Measurements from ENCODE around the gene SLC27A5.

SLC27A5 gene

GRCh38 chr19:58511353-58512208, at the start of gene SLC27A5:
Gene SLC27A5, minus strand, starts transcription at chr19:58511992. Its CDS starts 37 bp downstream, at chr19:58511955.
- DNase-seq: no peak

GRCh38 chr19:58560921-58561320, 49.1 kb upstream of the SLC27A5 start:
- no peak for DNase-seq

GRCh38 chr19:58560007-58560887, 48.5 kb upstream of the SLC27A5 start:
- DNase-seq: no peak

GRCh38 chr19:58559275-58560006, 47.6 kb upstream of the SLC27A5 start:
- DNase-seq: no peak

GRCh38 chr19:58558623-58559274, 47.0 kb upstream of the SLC27A5 start:
- DNase-seq: no peak

- no peak for DNase-seq
Measured at GRCh38 chr19:58558066-58558622, 46.4 kb upstream of the SLC27A5 start, which contains the start of gene UBE2M. Gene UBE2M, minus strand, starts transcription at chr19:58558611. Its CDS starts 230 bp downstream, at chr19:58558381.

GRCh38 chr19:58557221-58558065, 45.7 kb upstream of the SLC27A5 start:
- DNase-seq: no peak

- no peak for DNase-seq
Measured at GRCh38 chr19:58556622-58557220, 44.9 kb upstream of the SLC27A5 start.

GRCh38 chr19:58555920-58556621, 44.3 kb upstream of the SLC27A5 start:
- no peak for DNase-seq

- DNase-seq: no peak
Measured at GRCh38 chr19:58555369-58555885, 43.6 kb upstream of the SLC27A5 start.

GRCh38 chr19:58554494-58555368, 42.9 kb upstream of the SLC27A5 start, which contains the start of gene CHMP2A:
Gene CHMP2A, minus strand, starts transcription at chr19:58555105. Its CDS starts 893 bp downstream, at chr19:58554212.
- no peak for DNase-seq

GRCh38 chr19:58553799-58554493, 42.2 kb upstream of the SLC27A5 start:
- DNase-seq: no peak

GRCh38 chr19:58552655-58553054, 40.9 kb upstream of the SLC27A5 start:
- no peak for DNase-seq

- DNase-seq: no peak
Measured at GRCh38 chr19:58551577-58552471, 40.0 kb upstream of the SLC27A5 start.

GRCh38 chr19:58551123-58551497, 39.3 kb upstream of the SLC27A5 start:
- no peak for DNase-seq

GRCh38 chr19:58550362-58551122, 38.8 kb upstream of the SLC27A5 start:
- no peak for DNase-seq

Measured in Kasumi-1 (cell line).